SK-N-SH (cell line): ENCODE measurements around the gene NECTIN2.

Experiments
- CHD2 ChIP-seq: fragments of 150-350 bp; IDR thresholded peaks from 2 replicates; pipeline ENCODE4 v1.6.1; 2018; ENCODE audit warnings: low read length; ENCODE audit not compliant: partially characterized antibody
- CTCF ChIP-seq: fragments of 200-600 bp; sonication (generic); IDR thresholded peaks from 2 replicates; pipeline ENCODE4 v1.6.1; 2017; ENCODE audit warnings: antibody characterized with exemption, mild to moderate bottlenecking, moderate library complexity
- EP300 ChIP-seq, 2 experiments: IDR thresholded peaks; 2 replicates each; pipeline versions ENCODE4 v1.4.0 to v1.6.1; 2012; ENCODE audit warnings: borderline replicate concordance in 1 of 2, low read depth in 1 of 2, low read length in 1 of 2
- GABPA ChIP-seq: IDR thresholded peaks from 2 replicates; pipeline ENCODE4 v1.4.0; 2012; ENCODE audit warnings: low read depth, mild to moderate bottlenecking
- GATA2 ChIP-seq: sonication (generic); formaldehyde crosslinking; IDR thresholded peaks from 2 replicates; pipeline ENCODE4 v1.5.0; 2020; ENCODE audit warnings: mild to moderate bottlenecking, missing genetic modification reagents
- PBX3 ChIP-seq: IDR thresholded peaks from 2 replicates; pipeline ENCODE4; 2012
- POLR2AphosphoS5 ChIP-seq: IDR thresholded peaks from 2 replicates; pipeline ENCODE4 v1.6.1; 2012; ENCODE audit warnings: low read depth, low read length
- REST ChIP-seq: IDR thresholded peaks from 2 replicates; pipeline ENCODE4 v1.6.1; 2012; ENCODE audit warnings: mild to moderate bottlenecking, low read depth, low read length, moderate library complexity
- RFX5 ChIP-seq: IDR thresholded peaks from 2 replicates; pipeline ENCODE4 v1.6.1; 2012; ENCODE audit warnings: mild to moderate bottlenecking, improper control_type of control experiment, low read length
- RXRA ChIP-seq: IDR thresholded peaks from 2 replicates; pipeline ENCODE4 v1.4.0; 2012; ENCODE audit warnings: low read depth, mild to moderate bottlenecking, borderline replicate concordance
- SMC3 ChIP-seq: IDR thresholded peaks from 2 replicates; pipeline ENCODE4 v1.6.1; 2012; ENCODE audit warnings: low read depth, low read length, improper control_type of control experiment
- TAF1 ChIP-seq: IDR thresholded peaks from 2 replicates; pipeline ENCODE4 v1.6.1; 2012; ENCODE audit warnings: low read depth, mild to moderate bottlenecking, low read length, moderate library complexity, borderline replicate concordance

GRCh38 chr19:44817725-44818465 is 28.2 kb upstream of the NECTIN2 start:
- TF ChIP-seq CTCF (no peak), RXRA (no peak), PBX3 (no peak), SMC3 (no peak), POLR2AphosphoS5 (no peak), GATA2 (no peak), GABPA (no peak), CHD2 (no peak), REST (no peak), EP300 (IDR thresholded peaks at IDR 0.05; ENCODE audit: borderline replicate concordance in 1 of 2, low read depth in 1 of 2, low read length in 1 of 2) (no peak), TAF1 (no peak), RFX5 (no peak)
